ENCODE measurements around the gene HMOX2.

HMOX2 gene

GRCh38 chr16:4463522-4464163 lies 12.6 kb upstream of the HMOX2 start:
- Histone ChIP-seq H3K79me2 (ENCODE audit: control insufficient read depth, insufficient read depth, low read length, unreplicated experiment) (no peaks in the 10 kb centered on the region), H3K27ac (ENCODE audit: low read depth, low read length) (peak overlapping the region; percentile 11; the same call in 1 of the 2 replicates), H3K36me3 (ENCODE audit: insufficient read depth, low read length) (peaks cover 17% of the 10 kb centered on the region; the same call in 1 of the 2 replicates), H2AFZ (ENCODE audit: low read length, unreplicated experiment) (no peak overlapping the region), H3K27me3 (ENCODE audit: insufficient read depth, low read length) (no peaks in the 10 kb centered on the region), H3K4me3 (ENCODE audit: low read depth, low read length) (no peak overlapping the region), H3K4me1 (ENCODE audit: control insufficient read depth, insufficient read depth, low read length, unreplicated experiment) (peaks cover 8% of the 10 kb centered on the region)

GRCh38 chr16:4465977-4466779 lies 10.0 kb upstream of the HMOX2 start:
- H3K4me3 ChIP-seq (ENCODE audit: low read depth, low read length) = no peak overlapping the region
- H2AFZ ChIP-seq (ENCODE audit: low read length, unreplicated experiment) = no peak overlapping the region
- peaks cover 13% of the 10 kb centered on the region; the same call in 1 of the 2 replicates for H3K36me3 ChIP-seq (ENCODE audit: insufficient read depth, low read length)
- H3K4me1 ChIP-seq (ENCODE audit: control insufficient read depth, insufficient read depth, low read length, unreplicated experiment) = no peaks in the 10 kb centered on the region
- H3K79me2 ChIP-seq (ENCODE audit: control insufficient read depth, insufficient read depth, low read length, unreplicated experiment) = no peaks in the 10 kb centered on the region
- no peak overlapping the region for H3K27ac ChIP-seq (ENCODE audit: low read depth, low read length)
- H3K27me3 ChIP-seq (ENCODE audit: insufficient read depth, low read length) = no peaks in the 10 kb centered on the region

- Histone ChIP-seq H3K4me1 (ENCODE audit: control insufficient read depth, insufficient read depth, low read length, unreplicated experiment) (no peaks in the 10 kb centered on the region), H3K36me3 (ENCODE audit: insufficient read depth, low read length) (peaks cover 12% of the 10 kb centered on the region; the same call in 1 of the 2 replicates), H2AFZ (ENCODE audit: low read length, unreplicated experiment) (no peak overlapping the region), H3K27ac (ENCODE audit: low read depth, low read length) (no peak overlapping the region), H3K4me3 (ENCODE audit: low read depth, low read length) (no peak overlapping the region), H3K27me3 (ENCODE audit: insufficient read depth, low read length) (no peaks in the 10 kb centered on the region), H3K79me2 (ENCODE audit: control insufficient read depth, insufficient read depth, low read length, unreplicated experiment) (no peaks in the 10 kb centered on the region)
Measured at GRCh38 chr16:4467916-4468315, 8.3 kb upstream of the HMOX2 start.

- H3K36me3 ChIP-seq (ENCODE audit: insufficient read depth, low read length) = peaks cover 12% of the 10 kb centered on the region; the same call in 1 of the 2 replicates
- no peaks in the 10 kb centered on the region for H3K27me3 ChIP-seq (ENCODE audit: insufficient read depth, low read length)
- H3K4me3 ChIP-seq (ENCODE audit: low read depth, low read length) = no peak overlapping the region
- peaks cover 5% of the 10 kb centered on the region for H3K79me2 ChIP-seq (ENCODE audit: control insufficient read depth, insufficient read depth, low read length, unreplicated experiment)
- no peaks in the 10 kb centered on the region for H3K4me1 ChIP-seq (ENCODE audit: control insufficient read depth, insufficient read depth, low read length, unreplicated experiment)
- H2AFZ ChIP-seq (ENCODE audit: low read length, unreplicated experiment) = no peak overlapping the region
- no peak overlapping the region for H3K27ac ChIP-seq (ENCODE audit: low read depth, low read length)
Measured at GRCh38 chr16:4468972-4469371, 7.2 kb upstream of the HMOX2 start.

GRCh38 chr16:4471869-4472268 lies 4.3 kb upstream of the HMOX2 start:
- H3K36me3 ChIP-seq (ENCODE audit: insufficient read depth, low read length) = peaks cover 3% of the 10 kb centered on the region; the same call in 1 of the 2 replicates
- H2AFZ ChIP-seq (ENCODE audit: low read length, unreplicated experiment) = no peak overlapping the region
- no peak overlapping the region for H3K27ac ChIP-seq (ENCODE audit: low read depth, low read length)
- no peak overlapping the region for H3K4me3 ChIP-seq (ENCODE audit: low read depth, low read length)
- H3K79me2 ChIP-seq (ENCODE audit: control insufficient read depth, insufficient read depth, low read length, unreplicated experiment) = peaks cover 20% of the 10 kb centered on the region
- peaks cover 3% of the 10 kb centered on the region for H3K4me1 ChIP-seq (ENCODE audit: control insufficient read depth, insufficient read depth, low read length, unreplicated experiment)
- H3K27me3 ChIP-seq (ENCODE audit: insufficient read depth, low read length) = no peaks in the 10 kb centered on the region

- Histone ChIP-seq H3K27me3 (ENCODE audit: insufficient read depth, low read length) (no peaks in the 10 kb centered on the region), H3K79me2 (ENCODE audit: control insufficient read depth, insufficient read depth, low read length, unreplicated experiment) (peaks cover 28% of the 10 kb centered on the region), H3K4me1 (ENCODE audit: control insufficient read depth, insufficient read depth, low read length, unreplicated experiment) (peaks cover 9% of the 10 kb centered on the region), H3K4me3 (ENCODE audit: low read depth, low read length) (no peak overlapping the region), H3K27ac (ENCODE audit: low read depth, low read length) (no peak overlapping the region), H2AFZ (ENCODE audit: low read length, unreplicated experiment) (no peak overlapping the region), H3K36me3 (ENCODE audit: insufficient read depth, low read length) (no peaks in the 10 kb centered on the region)
Measured at GRCh38 chr16:4472880-4473279, 3.3 kb upstream of the HMOX2 start.

GRCh38 chr16:4474192-4474961 lies 1.8 kb upstream of the HMOX2 start, which contains the start of gene NMRAL1:
Gene NMRAL1 (minus strand): TSS chr16:4474625. CDS start chr16:4474132, 493 bp downstream.
- Histone ChIP-seq H3K27ac (ENCODE audit: low read depth, low read length) (peak within 1 kb of the TSS; percentile 42), H2AFZ (ENCODE audit: low read length, unreplicated experiment) (peak within 1 kb of the TSS; percentile 51), H3K27me3 (ENCODE audit: insufficient read depth, low read length) (no peaks in the 10 kb centered on the region), H3K79me2 (ENCODE audit: control insufficient read depth, insufficient read depth, low read length, unreplicated experiment) (peaks cover 42% of the 10 kb centered on the region), H3K4me1 (ENCODE audit: control insufficient read depth, insufficient read depth, low read length, unreplicated experiment) (peaks cover 13% of the 10 kb centered on the region), H3K4me3 (ENCODE audit: low read depth, low read length) (peak within 1 kb of the TSS; percentile 93), H3K36me3 (ENCODE audit: insufficient read depth, low read length) (no peaks in the 10 kb centered on the region)

GRCh38 chr16:4477966-4478365 lies 1.8 kb downstream of the HMOX2 start:
- Histone ChIP-seq H3K4me1 (ENCODE audit: control insufficient read depth, insufficient read depth, low read length, unreplicated experiment) (peaks cover 13% of the 10 kb centered on the region), H3K4me3 (ENCODE audit: low read depth, low read length) (peak overlapping the region; percentile 93; the same call in 1 of the 2 replicates), H2AFZ (ENCODE audit: low read length, unreplicated experiment) (no peak overlapping the region), H3K36me3 (ENCODE audit: insufficient read depth, low read length) (0 out of 2 replicates have a peak, but pooled peaks cover 2% of the 10 kb centered on the region), H3K27me3 (ENCODE audit: insufficient read depth, low read length) (no peaks in the 10 kb centered on the region), H3K27ac (ENCODE audit: low read depth, low read length) (peak overlapping the region; percentile 26), H3K79me2 (ENCODE audit: control insufficient read depth, insufficient read depth, low read length, unreplicated experiment) (peaks cover 72% of the 10 kb centered on the region)

- H3K4me1 ChIP-seq (ENCODE audit: control insufficient read depth, insufficient read depth, low read length, unreplicated experiment) = peaks cover 22% of the 10 kb centered on the region
- H3K79me2 ChIP-seq (ENCODE audit: control insufficient read depth, insufficient read depth, low read length, unreplicated experiment) = peaks cover 69% of the 10 kb centered on the region
- no peak overlapping the region for H3K4me3 ChIP-seq (ENCODE audit: low read depth, low read length)
- no peaks in the 10 kb centered on the region for H3K27me3 ChIP-seq (ENCODE audit: insufficient read depth, low read length)
- H3K27ac ChIP-seq (ENCODE audit: low read depth, low read length) = no peak overlapping the region
- no peak overlapping the region for H2AFZ ChIP-seq (ENCODE audit: low read length, unreplicated experiment)
- 0 out of 2 replicates have a peak, but pooled peaks cover 2% of the 10 kb centered on the region for H3K36me3 ChIP-seq (ENCODE audit: insufficient read depth, low read length)
Measured at GRCh38 chr16:4481526-4481925, 5.3 kb downstream of the HMOX2 start.

GRCh38 chr16:4481963-4482362 lies 5.8 kb downstream of the HMOX2 start:
- Histone ChIP-seq H3K4me3 (ENCODE audit: low read depth, low read length) (no peak overlapping the region), H2AFZ (ENCODE audit: low read length, unreplicated experiment) (no peak overlapping the region), H3K27ac (ENCODE audit: low read depth, low read length) (no peak overlapping the region), H3K27me3 (ENCODE audit: insufficient read depth, low read length) (no peaks in the 10 kb centered on the region), H3K36me3 (ENCODE audit: insufficient read depth, low read length) (0 out of 2 replicates have a peak, but pooled peaks cover 2% of the 10 kb centered on the region), H3K4me1 (ENCODE audit: control insufficient read depth, insufficient read depth, low read length, unreplicated experiment) (peaks cover 22% of the 10 kb centered on the region), H3K79me2 (ENCODE audit: control insufficient read depth, insufficient read depth, low read length, unreplicated experiment) (peaks cover 65% of the 10 kb centered on the region)
